BLaER1 (cell line): ENCODE results near the gene LPIN1.

Experiments used
- H3K27ac ChIP-seq: shearing (Covaris generic); formaldehyde crosslinking; 2 replicates; pipeline ENCODE4 v1.8.1; 2022
- H3K27me3 ChIP-seq: shearing (Covaris generic); formaldehyde crosslinking; 2 replicates; pipeline ENCODE4 v1.8.1; 2022
- H3K36me3 ChIP-seq: shearing (Covaris generic); formaldehyde crosslinking; 2 replicates; pipeline ENCODE4 v1.8.1; 2022
- H3K4me1 ChIP-seq: shearing (Covaris generic); formaldehyde crosslinking; 2 replicates; pipeline ENCODE4 v1.8.1; 2022
- H3K4me2 ChIP-seq: shearing (Covaris generic); formaldehyde crosslinking; 2 replicates; pipeline ENCODE4 v1.8.1; 2022
- H3K4me3 ChIP-seq: shearing (Covaris generic); formaldehyde crosslinking; 2 replicates; pipeline ENCODE4 v1.8.1; 2022
- H3K9ac ChIP-seq: shearing (Covaris generic); formaldehyde crosslinking; 2 replicates; pipeline ENCODE4 v1.8.1; 2022
- H3K9me3 ChIP-seq: shearing (Covaris generic); formaldehyde crosslinking; 2 replicates; pipeline ENCODE4 v1.8.1; 2022
- H4K20me1 ChIP-seq: shearing (Covaris generic); formaldehyde crosslinking; 2 replicates; pipeline ENCODE4 v1.8.1; 2022
- Cebpa-rat ChIP-seq: shearing (Covaris generic); IDR thresholded peaks from 2 replicates; pipeline ENCODE4 v1.8.1; 2022

LPIN1 gene

GRCh38 chr2:11771971-11772615 is 25.7 kb downstream of the LPIN1 start:
- Histone ChIP-seq H3K36me3 (peaks cover 89% of the 10 kb centered on the region), H3K27ac (no peak overlapping the region), H3K9ac (no peak overlapping the region), H3K9me3 (no peaks in the 10 kb centered on the region), H3K4me2 (no peak overlapping the region), H3K27me3 (no peaks in the 10 kb centered on the region), H4K20me1 (no peaks in the 10 kb centered on the region), H3K4me1 (peaks cover 23% of the 10 kb centered on the region), H3K4me3 (no peak overlapping the region)
- no peak for TF ChIP-seq Cebpa-rat

DNA sequence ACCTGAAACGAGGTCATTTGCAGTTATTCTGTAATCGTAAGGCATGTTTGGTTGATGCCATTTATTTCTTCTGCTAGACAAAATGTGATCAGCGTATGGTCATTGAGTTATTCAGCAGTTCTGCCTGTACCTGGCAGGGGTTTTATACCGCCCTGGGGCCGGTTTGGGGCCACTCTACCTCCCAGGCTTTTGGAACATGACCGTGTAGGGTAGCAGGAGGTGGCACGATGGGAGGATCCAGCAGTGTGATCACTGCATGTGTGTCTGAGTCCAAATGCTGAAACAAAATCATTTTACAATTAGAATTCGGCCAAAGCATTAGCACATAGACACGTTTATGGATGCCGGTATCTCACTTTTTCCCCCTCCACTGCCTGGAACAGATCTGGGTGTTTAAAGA is 26.7 kb downstream of the LPIN1 start:
- Histone ChIP-seq H3K4me1 (peaks cover 29% of the 10 kb centered on the region), H4K20me1 (peaks cover 9% of the 10 kb centered on the region; the same call in 1 of the 2 replicates), H3K27me3 (no peaks in the 10 kb centered on the region), H3K27ac (no peak overlapping the region), H3K9ac (no peak overlapping the region), H3K4me3 (no peak overlapping the region), H3K36me3 (peaks cover 89% of the 10 kb centered on the region), H3K9me3 (no peaks in the 10 kb centered on the region), H3K4me2 (no peak overlapping the region)
- no peak for TF ChIP-seq Cebpa-rat

- Histone ChIP-seq H3K36me3 (peaks cover 83% of the 10 kb centered on the region), H3K9ac (no peak overlapping the region), H3K4me2 (peak overlapping the region; percentile 36), H3K27ac (0 out of 2 replicates have a peak overlapping the region, but pooled peaks have one; percentile 3), H3K4me3 (no peak overlapping the region), H3K9me3 (no peaks in the 10 kb centered on the region), H3K4me1 (peaks cover 37% of the 10 kb centered on the region), H3K27me3 (no peaks in the 10 kb centered on the region), H4K20me1 (peaks cover 10% of the 10 kb centered on the region; the same call in 1 of the 2 replicates)
- TF ChIP-seq Cebpa-rat: no peak
Measured at GRCh38 chr2:11773747-11774525, 27.5 kb downstream of the LPIN1 start.

GRCh38 chr2:11774600-11774999 is 28.2 kb downstream of the LPIN1 start:
- Histone ChIP-seq H3K4me2 (no peak overlapping the region), H3K27me3 (no peaks in the 10 kb centered on the region), H3K4me1 (peaks cover 43% of the 10 kb centered on the region), H3K9ac (no peak overlapping the region), H3K36me3 (peaks cover 80% of the 10 kb centered on the region), H3K9me3 (no peaks in the 10 kb centered on the region), H4K20me1 (peaks cover 10% of the 10 kb centered on the region; the same call in 1 of the 2 replicates), H3K27ac (0 out of 2 replicates have a peak overlapping the region, but pooled peaks have one; percentile 3), H3K4me3 (no peak overlapping the region)
- no peak for TF ChIP-seq Cebpa-rat

DNA sequence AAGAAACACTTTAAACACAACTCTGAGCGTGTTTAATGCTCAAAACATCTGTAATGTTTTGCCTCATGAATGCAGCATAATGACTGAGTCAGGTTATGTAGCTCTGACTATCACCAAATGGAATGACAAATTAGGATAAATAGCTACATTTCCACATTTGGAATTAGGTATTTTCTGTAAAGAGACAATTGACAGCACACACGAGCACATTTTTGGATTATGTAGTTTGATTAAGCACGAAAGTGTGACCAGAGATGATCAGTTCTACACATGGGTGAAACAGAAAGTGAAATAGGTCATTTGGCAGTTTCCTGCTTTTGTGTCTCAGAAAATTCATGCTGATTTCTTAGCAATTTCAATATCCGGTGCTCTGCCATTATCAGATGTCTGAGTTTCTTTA is 29.0 kb downstream of the LPIN1 start:
- Histone ChIP-seq H3K36me3 (peaks cover 80% of the 10 kb centered on the region), H4K20me1 (peaks cover 10% of the 10 kb centered on the region; the same call in 1 of the 2 replicates), H3K4me3 (no peak overlapping the region), H3K27ac (peak overlapping the region; percentile 3; the same call in 1 of the 2 replicates), H3K4me1 (peaks cover 43% of the 10 kb centered on the region), H3K9ac (no peak overlapping the region), H3K27me3 (no peaks in the 10 kb centered on the region), H3K9me3 (no peaks in the 10 kb centered on the region), H3K4me2 (peak overlapping the region; percentile 35)
- TF ChIP-seq Cebpa-rat: no peak

DNA sequence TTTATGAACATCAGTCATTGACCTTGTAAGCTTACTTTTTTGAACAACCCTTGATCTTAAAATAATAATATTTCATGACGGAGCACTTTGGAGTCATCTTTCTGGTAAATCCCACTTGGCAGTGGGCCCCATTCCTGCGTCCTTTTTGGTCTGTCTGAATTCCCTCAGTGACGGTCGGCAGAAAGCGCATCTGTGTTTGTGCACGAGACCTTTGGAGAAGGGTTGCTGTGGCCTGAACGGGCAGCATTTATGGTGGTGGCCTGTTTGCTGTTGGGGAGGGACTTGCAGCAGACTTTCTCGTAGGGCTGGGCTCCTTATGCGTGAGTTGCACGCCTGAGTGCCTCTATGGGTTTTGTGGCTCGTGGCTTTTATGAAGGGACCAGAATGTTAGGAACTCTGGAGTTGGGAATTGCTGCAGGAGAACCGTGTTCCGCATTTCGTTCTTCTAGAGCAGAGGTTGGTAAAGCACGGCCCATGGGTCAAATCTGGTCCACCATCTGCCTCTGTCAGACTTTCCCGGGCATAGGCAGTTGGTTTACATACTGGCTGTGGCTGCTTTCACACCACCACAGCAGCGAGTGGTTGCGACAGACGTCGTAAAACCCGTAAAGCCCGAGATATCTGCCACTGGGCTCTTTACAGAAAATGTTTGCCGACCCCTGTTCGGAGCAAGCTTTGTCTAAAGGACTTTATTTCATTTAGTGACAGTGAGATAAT is 30.8 kb downstream of the LPIN1 start:
- Histone ChIP-seq H3K27ac (no peak overlapping the region), H3K27me3 (no peaks in the 10 kb centered on the region), H3K4me3 (no peak overlapping the region), H3K4me2 (no peak overlapping the region), H3K36me3 (peaks cover 80% of the 10 kb centered on the region), H3K9me3 (no peaks in the 10 kb centered on the region), H3K9ac (no peak overlapping the region), H3K4me1 (peaks cover 43% of the 10 kb centered on the region), H4K20me1 (peaks cover 10% of the 10 kb centered on the region; the same call in 1 of the 2 replicates)
- TF ChIP-seq Cebpa-rat: no peak

DNA sequence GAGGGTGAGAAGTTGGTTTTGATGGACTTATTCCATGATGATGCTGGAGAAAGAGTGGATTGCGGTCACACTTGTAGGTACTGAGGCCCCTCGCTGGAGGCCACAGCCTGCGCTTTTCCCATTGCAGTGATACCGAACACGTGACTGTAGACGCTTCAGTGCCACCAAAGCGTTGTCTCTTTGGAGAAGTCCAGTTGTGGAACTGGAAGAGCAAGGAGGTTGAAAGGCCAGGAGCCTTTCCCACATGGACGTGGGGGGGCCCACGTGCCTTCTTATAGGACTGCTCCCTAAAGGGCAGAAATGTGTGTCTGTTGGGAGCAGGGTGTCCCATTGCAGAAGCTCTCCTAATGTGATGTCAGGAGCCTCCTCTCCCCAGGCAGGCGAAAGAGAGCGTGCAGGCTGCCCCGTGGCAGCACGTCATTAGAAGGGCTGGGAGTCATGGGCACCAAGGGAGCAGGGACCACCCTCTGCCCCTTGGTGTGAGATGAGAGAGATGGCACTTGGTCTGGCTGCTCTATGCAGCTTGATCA is 31.5 kb downstream of the LPIN1 start:
- Histone ChIP-seq H3K9me3 (no peaks in the 10 kb centered on the region), H3K36me3 (peaks cover 81% of the 10 kb centered on the region)

GRCh38 chr2:11778416-11778815 is 32.0 kb downstream of the LPIN1 start:
- no peak for TF ChIP-seq Cebpa-rat
- no peak overlapping the region for H3K9ac ChIP-seq

More for the DNA sequence above, 31.5 kb downstream of the LPIN1 start:
- TF ChIP-seq Cebpa-rat: no peak
- H4K20me1 ChIP-seq: peaks cover 10% of the 10 kb centered on the region; the same call in 1 of the 2 replicates
- H3K4me3 ChIP-seq: no peak overlapping the region
- H3K27me3 ChIP-seq: no peaks in the 10 kb centered on the region
- no peak overlapping the region for H3K27ac ChIP-seq
- H3K4me2 ChIP-seq: peak overlapping the region; percentile 73
- H3K4me1 ChIP-seq: peaks cover 43% of the 10 kb centered on the region
- H3K9ac ChIP-seq: no peak overlapping the region

GRCh38 chr2:11778923-11779757 is 32.7 kb downstream of the LPIN1 start:
- Histone ChIP-seq H3K4me1 (peaks cover 36% of the 10 kb centered on the region), H3K27ac (no peak overlapping the region), H3K27me3 (no peaks in the 10 kb centered on the region), H3K9ac (no peak overlapping the region), H3K36me3 (peaks cover 81% of the 10 kb centered on the region), H3K4me2 (peak overlapping the region; percentile 73), H4K20me1 (peaks cover 10% of the 10 kb centered on the region; the same call in 1 of the 2 replicates), H3K4me3 (no peak overlapping the region), H3K9me3 (no peaks in the 10 kb centered on the region)
- TF ChIP-seq Cebpa-rat: no peak

More at GRCh38 chr2:11778416-11778815, 32.0 kb downstream of the LPIN1 start:
- H3K27ac ChIP-seq: no peak overlapping the region
- H3K4me2 ChIP-seq: peak overlapping the region; percentile 73
- peaks cover 81% of the 10 kb centered on the region for H3K36me3 ChIP-seq
- H3K4me3 ChIP-seq: no peak overlapping the region
- H3K4me1 ChIP-seq: peaks cover 43% of the 10 kb centered on the region
- no peaks in the 10 kb centered on the region for H3K9me3 ChIP-seq
- peaks cover 10% of the 10 kb centered on the region; the same call in 1 of the 2 replicates for H4K20me1 ChIP-seq
- H3K27me3 ChIP-seq: no peaks in the 10 kb centered on the region
